ENCODE data around the gene ELAVL2.

GRCh38 chr9:23764219-23764618 lies 61.8 kb downstream of the ELAVL2 start:
- no peak for TF ChIP-seq CTCF (IDR thresholded peaks at IDR 0.05; ENCODE audit: insufficient read depth, low read length)
- TF ChIP-seq REST (IDR thresholded peaks at IDR 0.05; ENCODE audit: insufficient replicate concordance, low read depth) = no peak
- no peak for TF ChIP-seq POLR2AphosphoS5 (IDR thresholded peaks at IDR 0.05; ENCODE audit: low read depth)

All from HL-60 (cell line).